HFF-Myc (cell line): ENCODE data around the gene TADA2A.

ENCODE experiments used
- DNase-seq: peaks from one replicate; pipeline ENCODE4 v3.0.0-alpha.2; 2011; ENCODE audit warnings: low read depth; ENCODE audit errors: extremely low read depth
- H3K4me3 ChIP-seq: replicated peaks from 2 replicates; pipeline ENCODE4 v1.5.1; 2011; ENCODE audit warnings: low read depth, mild to moderate bottlenecking, control low read depth, low read length
- TF ChIP-seq, protein P1 (sequence below): IDR thresholded peaks from 2 replicates; pipeline ENCODE4 v1.5.1; 2012; ENCODE audit warnings: mild to moderate bottlenecking, low read depth, low read length, control low read depth; ENCODE audit errors: missing control alignments

Gene TADA2A

DNA sequence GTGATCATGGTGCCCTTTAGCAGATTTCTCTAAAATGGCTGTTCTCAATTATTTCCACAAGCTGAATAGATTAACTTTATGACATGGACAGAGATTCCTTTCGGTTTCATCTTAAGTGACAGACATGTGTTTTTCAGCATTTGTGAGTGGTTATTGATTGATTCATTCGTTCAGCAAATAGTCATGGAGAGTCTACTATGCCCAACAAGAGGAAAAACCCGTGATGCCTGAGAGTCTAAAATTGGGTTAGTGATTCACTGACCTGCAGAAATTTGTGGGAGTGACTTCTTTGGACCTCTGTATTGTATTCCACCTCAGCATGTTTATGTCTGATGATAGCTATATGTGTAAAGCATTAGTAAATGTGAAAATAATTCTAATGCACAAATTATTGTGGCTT is 55.0 kb downstream of the TADA2A start:
- DNase-seq: no peak
- TF ChIP-seq, protein P1, sequence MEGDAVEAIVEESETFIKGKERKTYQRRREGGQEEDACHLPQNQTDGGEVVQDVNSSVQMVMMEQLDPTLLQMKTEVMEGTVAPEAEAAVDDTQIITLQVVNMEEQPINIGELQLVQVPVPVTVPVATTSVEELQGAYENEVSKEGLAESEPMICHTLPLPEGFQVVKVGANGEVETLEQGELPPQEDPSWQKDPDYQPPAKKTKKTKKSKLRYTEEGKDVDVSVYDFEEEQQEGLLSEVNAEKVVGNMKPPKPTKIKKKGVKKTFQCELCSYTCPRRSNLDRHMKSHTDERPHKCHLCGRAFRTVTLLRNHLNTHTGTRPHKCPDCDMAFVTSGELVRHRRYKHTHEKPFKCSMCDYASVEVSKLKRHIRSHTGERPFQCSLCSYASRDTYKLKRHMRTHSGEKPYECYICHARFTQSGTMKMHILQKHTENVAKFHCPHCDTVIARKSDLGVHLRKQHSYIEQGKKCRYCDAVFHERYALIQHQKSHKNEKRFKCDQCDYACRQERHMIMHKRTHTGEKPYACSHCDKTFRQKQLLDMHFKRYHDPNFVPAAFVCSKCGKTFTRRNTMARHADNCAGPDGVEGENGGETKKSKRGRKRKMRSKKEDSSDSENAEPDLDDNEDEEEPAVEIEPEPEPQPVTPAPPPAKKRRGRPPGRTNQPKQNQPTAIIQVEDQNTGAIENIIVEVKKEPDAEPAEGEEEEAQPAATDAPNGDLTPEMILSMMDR: no peak
- H3K4me3 ChIP-seq: no peak overlapping the region

DNA sequence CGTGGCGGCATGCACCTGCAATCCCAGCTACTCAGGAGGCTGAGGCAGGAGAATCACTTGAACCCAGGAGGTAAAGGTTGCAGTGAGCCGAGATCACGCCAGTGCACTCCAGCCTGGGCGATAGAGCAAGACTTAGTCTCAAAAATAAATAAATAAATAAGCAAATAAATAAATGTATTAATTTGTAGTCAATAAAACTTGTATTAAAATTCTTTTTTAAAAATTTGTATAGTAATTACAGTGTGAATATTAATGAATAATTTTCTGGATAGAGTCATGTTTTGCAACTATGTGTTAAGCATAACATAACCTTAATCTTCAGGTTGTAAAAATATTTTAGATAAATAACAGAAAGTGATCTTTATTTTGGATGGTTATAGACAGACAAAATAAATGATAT is 55.8 kb downstream of the TADA2A start:
- no peak for DNase-seq
- TF ChIP-seq, protein P1: no peak
- no peak overlapping the region for H3K4me3 ChIP-seq

DNA sequence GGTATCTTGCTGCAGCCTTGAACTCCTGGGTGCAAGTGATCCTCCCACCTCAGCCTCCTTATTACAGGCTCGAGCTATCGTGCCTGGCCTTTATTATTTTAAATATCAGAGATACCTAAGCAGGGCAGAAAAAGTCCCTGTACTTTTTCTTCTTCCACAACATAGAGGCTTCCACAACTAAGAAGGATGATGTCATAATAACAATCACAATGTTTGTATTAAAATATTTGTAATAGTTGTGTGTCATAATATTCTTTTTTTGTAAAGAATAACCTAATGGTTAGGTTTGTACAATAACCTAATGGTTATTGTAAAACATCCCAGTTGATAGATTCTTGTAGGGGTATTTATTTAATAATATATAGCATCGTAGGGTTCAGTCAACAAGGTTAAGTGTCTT is 56.4 kb downstream of the TADA2A start:
- TF ChIP-seq, protein P1: no peak
- DNase-seq: no peak

GRCh38 chr17:37465069-37465616 is 58.5 kb downstream of the TADA2A start:
- TF ChIP-seq, protein P1: no peak
- no peak overlapping the region for H3K4me3 ChIP-seq
- no peak for DNase-seq

More for the DNA sequence above, 56.4 kb downstream of the TADA2A start:
- H3K4me3 ChIP-seq: no peak overlapping the region

- H3K4me3 ChIP-seq: no peak overlapping the region
- TF ChIP-seq, protein P1: no peak
- DNase-seq: no peak
Measured at GRCh38 chr17:37466471-37466870, 59.8 kb downstream of the TADA2A start.

GRCh38 chr17:37470181-37470580 is 63.5 kb downstream of the TADA2A start:
- DNase-seq: no peak

More at GRCh38 chr17:37470181-37470580, 63.5 kb downstream of the TADA2A start:
- H3K4me3 ChIP-seq: no peak overlapping the region
- TF ChIP-seq, protein P1: no peak
